Ovary (tissue), 9 donors: Measurements from ENCODE around the gene TTLL11. TPM values are rescaled to one million over a fixed set of nuclear protein-coding genes. Genes with fewer than 3 reads are reported as not detected.

ENCODE experiments used
- DNase-seq, 5 donors: peaks; one replicate each; pipeline ENCODE4 v3.0.0-alpha.2; 2019 to 2020
- H3K27ac ChIP-seq, 2 donors: fragments of 200-600 bp; one replicate each; pipeline versions ENCODE4 v1.5.1 to v1.8.0; 2019 to 2022
- H3K27me3 ChIP-seq: fragments of 200-600 bp; one replicate; pipeline ENCODE4 v1.8.0; 2022
- H3K36me3 ChIP-seq: fragments of 200-600 bp; sonication (generic); one replicate; pipeline ENCODE4 v1.5.1; 2019
- H3K4me1 ChIP-seq: one replicate; pipeline ENCODE4 v1.8.1; 2013; ENCODE audit warnings: mild to moderate bottlenecking, moderate library complexity; ENCODE audit not compliant: insufficient read depth
- H3K4me3 ChIP-seq: fragments of 200-600 bp; sonication (generic); one replicate; pipeline ENCODE4 v1.5.1; 2017
- H3K9me3 ChIP-seq, 2 donors: fragments of 200-600 bp in 1 of 2; sonication (generic) in 1 of 2; one replicate each; pipeline versions ENCODE4 v1.5.1 to v1.8.1; 2013 to 2019; ENCODE audit warnings: mild to moderate bottlenecking in 1 of 2, moderate library complexity in 1 of 2
- EP300 ChIP-seq: sonication (generic); formaldehyde crosslinking; IDR thresholded peaks from one replicate; pipeline ENCODE4 v1.6.1; 2017; ENCODE audit warnings: antibody characterized with exemption
- POLR2A ChIP-seq: fragments of 450-650 bp; IDR thresholded peaks from one replicate; pipeline ENCODE4 v1.6.1; 2017; ENCODE audit warnings: antibody characterized with exemption, mild to moderate bottlenecking, moderate library complexity
- WGBS, 3 donors: extraction: QIAGEN DNeasy Blood & Tissue Kit in 1 of 3; methylation state at CpG; one replicate each; pipeline versions ENCODE4 v1.1.5 to v1.1.7; 2013 to 2017; 5-methylcytosine and 5-hydroxymethylcytosine counted together
- intact Hi-C, 4 donors: fragments of 100-400 bp; cut with DNase I; formaldehyde crosslinking; loops; one replicate each; pipeline versions ENCODE4 v1.11.0 to v1.15.1; 2022 to 2023
- polyA plus RNA-seq, 2 donors: library from polyadenylated mRNA; stranded (reverse); fragments of 200-250 nt in 1 of 2; fragments of 350-450 nt in 1 of 2; fragmentation: Illumina TruSeq in 1 of 2; extraction: RNeasy Lipid Tissue Mini Kit (QIAGEN cat#74804) in 1 of 2; gene quantifications; one replicate each; pipeline ENCODE4 v1.2.3, GENCODE V29; 2013 to 2014
- total RNA-seq, 7 donors: library from RNA; depleted of rRNA in 2 of 7; stranded (reverse); fragments of >200 nt in 2 of 7; fragmentation: NEBNext Ultra II Directional in 3 of 7; extraction: Animal tissue kit (Norgen Biotek cat#: 25700) in 3 of 7; gene quantifications; one replicate each; pipeline versions ENCODE4 v1.1.0 to v1.2.4, GENCODE V29; 2016 to 2023
- TF ChIP-seq, protein P1 (sequence below), 3 donors: fragments of 450-650 bp in 2 of 3; fragments of 200-600 bp in 1 of 3; IDR thresholded peaks; one replicate each; pipeline versions ENCODE4 v1.5.1 to v1.8.0; 2016 to 2022; ENCODE audit warnings: antibody characterized with exemption in 3 of 3, mild to moderate bottlenecking in 1 of 3
- donor health status: DM: no; HTN: no; CAD: no; lungs with moderate emphysema.
- donor health status: DM: no; HTN: no; CAD: no.
- donor health status: Bipolar disorder and iron deficiency.
- donor health status: DM: yes; HTN: yes; CAD: no.
- donor health status: DM: no; HTN: no; CAD: no.
- donor health status: DM: yes; HTN: yes; CAD: no.

The TTLL11 gene
- total and polyA plus RNA-seq, 9 donors = 6.1 to 13.5 (median 9.2) TPM

DNA sequence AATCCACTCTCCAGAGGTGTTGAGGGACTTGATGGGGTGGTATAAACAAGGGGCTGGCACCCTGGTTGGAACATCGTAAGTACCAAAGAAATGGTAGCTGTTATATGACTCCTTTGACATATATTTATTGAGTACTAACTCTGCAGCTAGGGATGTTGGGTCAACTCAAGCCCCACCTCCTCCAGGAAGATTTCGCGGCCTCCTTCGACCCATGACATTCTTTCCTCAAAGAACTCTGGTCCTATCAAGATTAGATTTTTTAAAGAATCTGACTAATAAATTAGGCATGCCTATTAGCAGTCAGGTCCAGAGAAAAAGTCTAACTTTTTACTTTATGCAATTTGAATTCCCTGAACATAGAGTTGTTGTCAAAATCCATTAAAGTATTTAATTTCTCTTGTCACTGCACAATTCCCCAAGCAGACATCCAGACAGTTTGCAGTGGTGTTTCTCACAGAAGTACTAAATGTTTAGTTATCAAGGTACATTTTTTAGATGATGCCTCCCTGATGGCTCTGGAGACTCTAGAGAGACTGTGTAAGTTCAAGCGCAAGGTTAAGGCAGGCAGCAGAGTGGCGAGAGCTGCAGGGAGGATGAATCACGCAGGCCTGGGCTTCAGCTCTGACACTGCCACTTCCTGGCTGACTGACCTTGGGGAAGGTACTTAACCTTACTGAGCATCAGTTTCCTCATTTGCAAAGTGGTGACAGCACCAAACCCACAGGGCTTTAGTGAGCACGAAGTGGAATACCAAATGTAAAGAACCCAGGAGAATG lies 209.6 kb downstream of the TTLL11 start:
- intact Hi-C loops = no loop called here
- Histone ChIP-seq H3K4me3 (no peak overlapping the region), H3K27me3 (no peaks in the 10 kb centered on the region), H3K27ac (no peak overlapping the region), H3K9me3 (no peaks in the 10 kb centered on the region), H3K4me1 (peaks cover 12% of the 10 kb centered on the region), H3K36me3 (no peaks in the 10 kb centered on the region)
- no peak for DNase-seq
- TF ChIP-seq POLR2A (no peak), EP300 (no peak)
- TF ChIP-seq, protein P1, sequence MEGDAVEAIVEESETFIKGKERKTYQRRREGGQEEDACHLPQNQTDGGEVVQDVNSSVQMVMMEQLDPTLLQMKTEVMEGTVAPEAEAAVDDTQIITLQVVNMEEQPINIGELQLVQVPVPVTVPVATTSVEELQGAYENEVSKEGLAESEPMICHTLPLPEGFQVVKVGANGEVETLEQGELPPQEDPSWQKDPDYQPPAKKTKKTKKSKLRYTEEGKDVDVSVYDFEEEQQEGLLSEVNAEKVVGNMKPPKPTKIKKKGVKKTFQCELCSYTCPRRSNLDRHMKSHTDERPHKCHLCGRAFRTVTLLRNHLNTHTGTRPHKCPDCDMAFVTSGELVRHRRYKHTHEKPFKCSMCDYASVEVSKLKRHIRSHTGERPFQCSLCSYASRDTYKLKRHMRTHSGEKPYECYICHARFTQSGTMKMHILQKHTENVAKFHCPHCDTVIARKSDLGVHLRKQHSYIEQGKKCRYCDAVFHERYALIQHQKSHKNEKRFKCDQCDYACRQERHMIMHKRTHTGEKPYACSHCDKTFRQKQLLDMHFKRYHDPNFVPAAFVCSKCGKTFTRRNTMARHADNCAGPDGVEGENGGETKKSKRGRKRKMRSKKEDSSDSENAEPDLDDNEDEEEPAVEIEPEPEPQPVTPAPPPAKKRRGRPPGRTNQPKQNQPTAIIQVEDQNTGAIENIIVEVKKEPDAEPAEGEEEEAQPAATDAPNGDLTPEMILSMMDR (IDR thresholded peaks at IDR 0.05) = no peak
- 83 to 91% (median 88%) methylated on average over 8 of the region's 8 CpGs for WGBS, 3 donors

DNA sequence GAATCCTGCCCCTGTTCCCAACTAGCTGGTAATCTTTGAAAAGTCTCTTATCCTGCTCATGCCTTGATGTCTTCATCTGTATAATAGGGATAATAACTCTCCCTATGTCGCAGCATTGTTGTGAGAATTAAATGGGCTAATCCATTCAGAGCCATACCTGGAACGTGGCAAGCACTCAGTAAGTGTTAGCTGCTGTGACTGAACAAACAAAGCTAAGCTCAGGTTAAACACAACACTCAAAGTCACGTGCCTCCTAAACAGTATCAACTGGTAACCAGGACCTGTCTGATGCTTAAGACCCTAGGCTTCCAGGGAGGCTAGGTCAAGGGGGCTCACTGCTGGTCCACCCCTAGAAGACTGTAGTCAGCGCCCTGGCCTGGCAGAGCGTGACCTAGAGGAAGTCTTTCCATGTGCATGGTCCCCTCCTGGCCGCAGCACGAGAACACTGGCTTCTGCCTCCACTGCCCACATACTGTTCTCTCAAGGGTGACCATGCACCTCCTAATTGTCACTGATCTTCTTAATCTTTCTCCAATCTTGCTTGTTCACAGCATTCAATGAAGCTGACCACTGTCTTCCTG lies 211.1 kb downstream of the TTLL11 start:
- TF ChIP-seq POLR2A = no peak
- no peak for TF ChIP-seq EP300
- TF ChIP-seq, protein P1 (IDR thresholded peaks at IDR 0.05) = no peak
- 80 to 96% (median 83%) methylated on average over 7 of the region's 7 CpGs for WGBS, 3 donors
- Histone ChIP-seq H3K4me3 (no peak overlapping the region), H3K27me3 (no peaks in the 10 kb centered on the region), H3K4me1 (peaks cover 5% of the 10 kb centered on the region), H3K9me3 (no peaks in the 10 kb centered on the region), H3K36me3 (no peaks in the 10 kb centered on the region), H3K27ac (no peak overlapping the region)
- intact Hi-C loops = no loop called here
- no peak for DNase-seq

DNA sequence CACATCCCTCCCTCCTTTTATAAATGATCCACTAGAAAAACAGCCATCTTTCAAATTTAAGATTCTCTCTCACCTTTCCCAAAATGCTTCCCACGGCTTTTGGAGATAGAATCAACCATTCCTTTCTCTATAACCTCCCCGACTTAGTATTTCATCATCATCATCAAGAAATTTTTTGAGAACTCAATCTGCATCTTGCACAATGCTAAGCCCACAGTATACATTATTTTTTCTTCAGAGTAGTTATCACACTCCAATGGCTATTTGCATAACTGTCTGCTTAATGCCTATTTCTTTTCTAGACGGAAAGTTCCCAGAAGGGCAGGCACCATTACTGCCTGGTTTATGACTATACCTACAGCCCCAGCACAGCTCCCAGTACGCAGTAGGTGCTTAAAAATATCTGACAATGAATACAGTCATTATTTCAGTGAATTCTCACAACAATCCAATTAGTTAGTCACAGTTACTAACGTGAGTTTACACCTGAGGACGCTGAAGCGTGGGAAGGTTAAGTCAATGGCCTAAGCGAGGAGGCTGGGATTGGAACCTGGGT lies 212.7 kb downstream of the TTLL11 start:
- Histone ChIP-seq H3K4me3 (no peak overlapping the region), H3K27me3 (no peaks in the 10 kb centered on the region), H3K27ac (no peak overlapping the region), H3K4me1 (peaks cover 5% of the 10 kb centered on the region), H3K9me3 (no peaks in the 10 kb centered on the region), H3K36me3 (no peaks in the 10 kb centered on the region)
- WGBS, 3 donors = 84 to 96% (median 86%) methylated on average over 8 of the region's 8 CpGs
- TF ChIP-seq EP300 = no peak
- no peak for TF ChIP-seq POLR2A
- TF ChIP-seq, protein P1 (IDR thresholded peaks at IDR 0.05) = no peak
- intact Hi-C loops = no loop called here
- no peak for DNase-seq

DNA sequence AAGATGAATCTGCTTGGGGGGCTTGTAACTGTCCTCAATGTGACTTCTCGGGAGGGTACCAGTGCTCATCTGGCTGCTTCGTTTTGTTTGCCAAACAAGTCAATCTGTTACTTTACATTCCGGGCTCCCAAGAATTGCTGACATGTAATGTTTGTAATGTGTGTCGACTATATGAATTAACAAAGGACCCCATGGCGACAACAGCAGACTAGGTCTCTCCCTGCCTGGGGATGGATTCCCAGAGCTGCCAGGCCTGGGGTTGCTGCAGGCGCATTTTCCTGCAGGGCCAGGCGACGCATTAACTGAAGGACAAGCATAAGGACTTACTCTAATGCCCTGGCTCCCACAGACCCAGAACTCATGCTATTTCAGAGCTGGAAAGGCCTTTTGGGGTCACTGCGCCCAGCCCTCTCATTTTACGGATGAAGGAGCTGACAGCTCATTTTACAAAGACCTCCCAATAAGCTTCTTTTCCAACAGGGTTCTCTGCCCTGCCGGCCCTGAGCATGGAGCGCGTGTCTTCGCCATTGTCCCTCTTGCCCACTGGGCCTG lies 214.8 kb downstream of the TTLL11 start:
- Histone ChIP-seq H3K27ac (no peak overlapping the region), H3K9me3 (no peaks in the 10 kb centered on the region), H3K27me3 (no peaks in the 10 kb centered on the region), H3K4me3 (no peak overlapping the region), H3K4me1 (no peaks in the 10 kb centered on the region), H3K36me3 (no peaks in the 10 kb centered on the region)
- intact Hi-C loops = no loop called here
- TF ChIP-seq POLR2A (no peak), EP300 (no peak)
- TF ChIP-seq, protein P1 (IDR thresholded peaks at IDR 0.05) = no peak
- no peak for DNase-seq
- 90 to 96% (median 91%) methylated on average over 14 of the region's 14 CpGs for WGBS, 3 donors
